ENCODE data around the gene MAPKAP1.

The MAPKAP1 gene

DNA sequence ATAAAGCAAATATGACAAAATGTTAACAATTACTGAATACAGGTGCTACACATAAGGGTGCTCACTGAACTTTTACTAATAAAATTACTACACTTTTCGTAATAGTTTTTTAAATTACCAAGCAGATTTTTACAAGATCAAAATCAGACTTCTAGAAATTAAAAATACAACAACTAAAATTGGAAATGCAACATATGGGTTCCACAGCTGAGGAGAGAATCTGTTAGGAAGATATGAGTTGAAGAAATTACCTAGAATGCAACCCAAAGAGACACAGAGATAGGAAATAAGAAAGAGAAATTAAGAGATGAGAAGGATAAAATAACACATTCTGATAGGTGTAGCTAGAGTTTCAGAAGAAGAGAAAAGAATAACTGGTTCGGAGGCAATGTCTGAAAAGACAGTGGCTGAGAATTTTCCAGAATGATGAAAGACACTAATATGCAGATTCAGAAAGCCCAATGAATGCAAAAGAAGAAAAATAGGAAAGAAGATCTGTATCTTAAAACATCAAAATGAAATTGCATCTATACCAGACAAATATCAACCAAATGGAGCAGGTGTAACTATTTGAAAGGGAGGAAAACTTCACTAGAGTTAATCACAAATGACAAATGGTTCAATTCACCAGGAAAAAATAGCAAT lies 95.8 kb downstream of the MAPKAP1 start:
- Histone ChIP-seq H3K9me2 (replicated peaks; ENCODE audit: insufficient read depth, low read length) (no peaks in the 10 kb centered on the region), H3K9ac (ENCODE audit: low read length) (no peak overlapping the region), H3K36me3 (ENCODE audit: low read length) (no peaks in the 10 kb centered on the region), H3K9me3 (ENCODE audit: insufficient read depth, low read length) (no peaks in the 10 kb centered on the region), H3K79me2 (ENCODE audit: insufficient read depth, low read length) (peaks cover 3% of the 10 kb centered on the region), H4K20me1 (ENCODE audit: low read depth, low read length) (peaks cover 14% of the 10 kb centered on the region), H3K27ac (ENCODE audit: low read depth, low read length) (no peak overlapping the region), H3F3A (ENCODE audit: insufficient read depth) (no peaks in the 10 kb centered on the region), H3K4me2 (ENCODE audit: low read depth, low read length, poor library complexity, severe bottlenecking) (no peak overlapping the region), H2AFZ (ENCODE audit: low read depth, low read length, severe bottlenecking) (no peak overlapping the region), H3K4me3 (ENCODE audit: insufficient read depth, low read length, poor library complexity, severe bottlenecking) (no peak overlapping the region), H3K27me3 (ENCODE audit: low read length) (no peaks in the 10 kb centered on the region)
- TF ChIP-seq EZH2phosphoT487 (conservative IDR thresholded peaks at IDR 0.05; ENCODE audit: low read length) = no peak
- no peak for TF ChIP-seq CTCF (IDR thresholded peaks at IDR 0.05; ENCODE audit: insufficient read depth, low read length, poor library complexity, severe bottlenecking)

DNA sequence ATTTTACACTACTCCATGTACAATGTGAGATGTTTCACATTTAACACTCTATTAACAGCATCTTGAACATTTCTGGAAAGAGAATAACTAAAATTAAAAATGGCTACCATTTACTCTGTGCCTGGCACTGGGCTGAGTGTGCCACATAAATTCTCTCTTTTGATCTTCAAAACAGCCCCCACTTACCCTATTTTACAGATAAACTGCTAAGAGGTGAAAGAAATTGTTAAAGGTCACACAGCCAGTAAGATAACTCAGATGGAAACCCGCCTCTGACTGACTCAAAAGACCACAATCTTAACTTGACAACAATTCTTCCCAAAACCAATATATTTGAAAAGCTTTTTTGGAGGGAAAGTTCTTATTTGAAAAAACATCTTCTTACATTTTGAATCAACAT lies 97.3 kb downstream of the MAPKAP1 start:
- H3K9ac ChIP-seq (ENCODE audit: low read length) = no peak overlapping the region
- no peak overlapping the region for H3K27ac ChIP-seq (ENCODE audit: low read depth, low read length)
- H3K9me2 ChIP-seq (replicated peaks; ENCODE audit: insufficient read depth, low read length) = no peaks in the 10 kb centered on the region
- H3K4me3 ChIP-seq (ENCODE audit: insufficient read depth, low read length, poor library complexity, severe bottlenecking) = no peak overlapping the region
- H3K79me2 ChIP-seq (ENCODE audit: insufficient read depth, low read length) = no peaks in the 10 kb centered on the region; the same call in 1 of the 2 replicates
- H3K27me3 ChIP-seq (ENCODE audit: low read length) = no peaks in the 10 kb centered on the region
- H4K20me1 ChIP-seq (ENCODE audit: low read depth, low read length) = peaks cover 13% of the 10 kb centered on the region
- TF ChIP-seq CTCF (IDR thresholded peaks at IDR 0.05; ENCODE audit: insufficient read depth, low read length, poor library complexity, severe bottlenecking) = no peak
- no peak for TF ChIP-seq EZH2phosphoT487 (conservative IDR thresholded peaks at IDR 0.05; ENCODE audit: low read length)
- no peaks in the 10 kb centered on the region for H3K36me3 ChIP-seq (ENCODE audit: low read length)
- no peaks in the 10 kb centered on the region for H3K9me3 ChIP-seq (ENCODE audit: insufficient read depth, low read length)
- no peak overlapping the region for H3K4me2 ChIP-seq (ENCODE audit: low read depth, low read length, poor library complexity, severe bottlenecking)
- no peak overlapping the region for H2AFZ ChIP-seq (ENCODE audit: low read depth, low read length, severe bottlenecking)
- no peaks in the 10 kb centered on the region for H3F3A ChIP-seq (ENCODE audit: insufficient read depth)

GRCh38 chr9:125608489-125609224 lies 98.4 kb downstream of the MAPKAP1 start:
- no peaks in the 10 kb centered on the region; the same call in 1 of the 2 replicates for H3K79me2 ChIP-seq (ENCODE audit: insufficient read depth, low read length)
- no peaks in the 10 kb centered on the region for H3K36me3 ChIP-seq (ENCODE audit: low read length)
- H3K4me3 ChIP-seq (ENCODE audit: insufficient read depth, low read length, poor library complexity, severe bottlenecking) = no peak overlapping the region
- no peaks in the 10 kb centered on the region for H3K9me2 ChIP-seq (replicated peaks; ENCODE audit: insufficient read depth, low read length)
- H3F3A ChIP-seq (ENCODE audit: insufficient read depth) = no peaks in the 10 kb centered on the region
- H2AFZ ChIP-seq (ENCODE audit: low read depth, low read length, severe bottlenecking) = no peak overlapping the region
- H4K20me1 ChIP-seq (ENCODE audit: low read depth, low read length) = peaks cover 13% of the 10 kb centered on the region
- H3K9me3 ChIP-seq (ENCODE audit: insufficient read depth, low read length) = no peaks in the 10 kb centered on the region
- H3K27me3 ChIP-seq (ENCODE audit: low read length) = no peaks in the 10 kb centered on the region
- H3K9ac ChIP-seq (ENCODE audit: low read length) = no peak overlapping the region
- TF ChIP-seq CTCF (IDR thresholded peaks at IDR 0.05; ENCODE audit: insufficient read depth, low read length, poor library complexity, severe bottlenecking) (no peak), EZH2phosphoT487 (conservative IDR thresholded peaks at IDR 0.05; ENCODE audit: low read length) (no peak)
- no peak overlapping the region for H3K4me2 ChIP-seq (ENCODE audit: low read depth, low read length, poor library complexity, severe bottlenecking)
- H3K27ac ChIP-seq (ENCODE audit: low read depth, low read length) = no peak overlapping the region
